Right lobe of liver (tissue), 6 donors: ENCODE results near the gene ZBTB7C. TPM values are rescaled to one million over a fixed set of nuclear protein-coding genes. Genes with fewer than 3 reads are reported as not detected.

Source experiments
- ATAC-seq, 4 donors: fragments of 200-7000 bp; cut with Tn5 transposase; one replicate each; pipeline ENCODE4 v1.9.1; 2020; ENCODE audit warnings: mild to moderate bottlenecking in 4 of 4, moderate library complexity in 4 of 4
- DNase-seq, 3 donors: peaks; one replicate each; pipeline ENCODE4 v3.0.0-alpha.2; 2020
- H3K27ac ChIP-seq, 3 donors: fragments of 200-600 bp; one replicate each; pipeline ENCODE4 v1.8.0; 2022
- H3K27me3 ChIP-seq, 2 donors: fragments of 200-600 bp; one replicate each; pipeline ENCODE4 v1.8.0; 2022
- H3K36me3 ChIP-seq, 4 donors: fragments of 200-600 bp; sonication (generic) in 1 of 4; one replicate each; pipeline versions ENCODE4 v1.5.1 to v1.8.0; 2017 to 2022; ENCODE audit warnings: control low read depth in 1 of 4
- H3K4me1 ChIP-seq, 4 donors: fragments of 200-600 bp; sonication (generic) in 1 of 4; one replicate each; pipeline versions ENCODE4 v1.5.1 to v1.8.0; 2017 to 2022; ENCODE audit warnings: control low read depth in 1 of 4
- H3K4me3 ChIP-seq, 3 donors: fragments of 200-600 bp; one replicate each; pipeline ENCODE4 v1.8.0; 2022
- H3K9me3 ChIP-seq, 4 donors: fragments of 200-600 bp; sonication (generic) in 1 of 4; one replicate each; pipeline versions ENCODE4 v1.5.1 to v1.8.0; 2017 to 2022; ENCODE audit warnings: control low read depth in 1 of 4
- POLR2A ChIP-seq: fragments of 450-650 bp; IDR thresholded peaks from one replicate; pipeline ENCODE4 v1.6.1; 2017; ENCODE audit warnings: antibody characterized with exemption, mild to moderate bottlenecking
- WGBS: methylation state at CpG from one replicate; pipeline ENCODE4 v1.1.6; 2018; ENCODE audit warnings: low coverage, low lambda C conversion rate; ENCODE audit not compliant: insufficient coverage; ENCODE audit errors: missing lambda C conversion rate; 5-methylcytosine and 5-hydroxymethylcytosine counted together
- intact Hi-C, 2 donors: fragments of 100-400 bp; cut with DNase I; formaldehyde crosslinking; loops; one replicate each; pipeline versions ENCODE4 v1.11.2 to v1.14.1; 2022
- total RNA-seq, 6 experiments: library from RNA; depleted of rRNA in 2 of 6; stranded (reverse); fragments of >200 nt in 2 of 6; fragmentation: NEBNext Ultra II Directional in 3 of 6; extraction: Animal tissue kit (Norgen Biotek cat#: 25700) in 3 of 6; gene quantifications; one replicate each; pipeline versions ENCODE4 v1.1.0 to v1.2.4, GENCODE V29; 2016 to 2023
- TF ChIP-seq, protein P1 (sequence below), 4 donors: fragments of 200-600 bp in 3 of 4; fragments of 450-650 bp in 1 of 4; IDR thresholded peaks; one replicate each; pipeline versions ENCODE4 v1.5.1 to v1.8.0; 2016 to 2022; ENCODE audit warnings: antibody characterized with exemption in 4 of 4, mild to moderate bottlenecking in 2 of 4
- donor health status: DM: no; HTN: yes; CAD: no.
- donor health status: DM: no; HTN: no; CAD: no.
- donor health status: DM: no; HTN: no; CAD: no.
- donor health status: DM: no; HTN: yes; CAD: no.
- donor health status: DM: no; HTN: yes; CAD: no.

The ZBTB7C gene
- total RNA-seq, 6 experiments from 2014 or later = 1.1 to 1.7 (median 1.3) TPM

GRCh38 chr18:48079885-48080284, 329.3 kb downstream of the ZBTB7C start:
- Histone ChIP-seq H3K36me3 (no peaks in the 10 kb centered on the region), H3K4me3 (no peak overlapping the region), H3K9me3 (no peaks in the 10 kb centered on the region), H3K27me3 (no peaks in the 10 kb centered on the region), H3K27ac (no peak overlapping the region), H3K4me1 (no peaks in the 10 kb centered on the region)
- no CpG with 5 or more reads among the region's 5 CpGs for WGBS
- intact Hi-C loops = no loop called here
- TF ChIP-seq POLR2A = no peak
- TF ChIP-seq, protein P1, sequence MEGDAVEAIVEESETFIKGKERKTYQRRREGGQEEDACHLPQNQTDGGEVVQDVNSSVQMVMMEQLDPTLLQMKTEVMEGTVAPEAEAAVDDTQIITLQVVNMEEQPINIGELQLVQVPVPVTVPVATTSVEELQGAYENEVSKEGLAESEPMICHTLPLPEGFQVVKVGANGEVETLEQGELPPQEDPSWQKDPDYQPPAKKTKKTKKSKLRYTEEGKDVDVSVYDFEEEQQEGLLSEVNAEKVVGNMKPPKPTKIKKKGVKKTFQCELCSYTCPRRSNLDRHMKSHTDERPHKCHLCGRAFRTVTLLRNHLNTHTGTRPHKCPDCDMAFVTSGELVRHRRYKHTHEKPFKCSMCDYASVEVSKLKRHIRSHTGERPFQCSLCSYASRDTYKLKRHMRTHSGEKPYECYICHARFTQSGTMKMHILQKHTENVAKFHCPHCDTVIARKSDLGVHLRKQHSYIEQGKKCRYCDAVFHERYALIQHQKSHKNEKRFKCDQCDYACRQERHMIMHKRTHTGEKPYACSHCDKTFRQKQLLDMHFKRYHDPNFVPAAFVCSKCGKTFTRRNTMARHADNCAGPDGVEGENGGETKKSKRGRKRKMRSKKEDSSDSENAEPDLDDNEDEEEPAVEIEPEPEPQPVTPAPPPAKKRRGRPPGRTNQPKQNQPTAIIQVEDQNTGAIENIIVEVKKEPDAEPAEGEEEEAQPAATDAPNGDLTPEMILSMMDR (IDR thresholded peaks at IDR 0.05) = no peak
- ATAC-seq (no peak), DNase-seq (no peak)

GRCh38 chr18:48078448-48078847, 330.7 kb downstream of the ZBTB7C start:
- DNase-seq (no peak), ATAC-seq (no peak)
- H3K27ac ChIP-seq = no peak overlapping the region
- intact Hi-C loops = no loop called here
- WGBS = 100% methylated on average over 2 of the region's 4 CpGs
- H3K4me3 ChIP-seq = no peak overlapping the region
- no peaks in the 10 kb centered on the region for H3K36me3 ChIP-seq
- H3K27me3 ChIP-seq = no peaks in the 10 kb centered on the region
- TF ChIP-seq, protein P1 (IDR thresholded peaks at IDR 0.05) = no peak
- no peak for TF ChIP-seq POLR2A
- H3K4me1 ChIP-seq = no peaks in the 10 kb centered on the region
- H3K9me3 ChIP-seq = no peaks in the 10 kb centered on the region

- H3K4me3 ChIP-seq = no peak overlapping the region
- H3K9me3 ChIP-seq = no peaks in the 10 kb centered on the region
- TF ChIP-seq, protein P1 (IDR thresholded peaks at IDR 0.05) = no peak
- no peak for TF ChIP-seq POLR2A
- WGBS = 88% methylated on average over 7 of the region's 8 CpGs
- no peaks in the 10 kb centered on the region for H3K27me3 ChIP-seq
- no peaks in the 10 kb centered on the region for H3K4me1 ChIP-seq
- no peaks in the 10 kb centered on the region for H3K36me3 ChIP-seq
- DNase-seq (no peak), ATAC-seq (no peak)
- intact Hi-C loops = no loop called here
- H3K27ac ChIP-seq = no peak overlapping the region
These were observed 331.9 kb downstream of the ZBTB7C start for GRCh38 chr18:48077291-48077690.

DNA sequence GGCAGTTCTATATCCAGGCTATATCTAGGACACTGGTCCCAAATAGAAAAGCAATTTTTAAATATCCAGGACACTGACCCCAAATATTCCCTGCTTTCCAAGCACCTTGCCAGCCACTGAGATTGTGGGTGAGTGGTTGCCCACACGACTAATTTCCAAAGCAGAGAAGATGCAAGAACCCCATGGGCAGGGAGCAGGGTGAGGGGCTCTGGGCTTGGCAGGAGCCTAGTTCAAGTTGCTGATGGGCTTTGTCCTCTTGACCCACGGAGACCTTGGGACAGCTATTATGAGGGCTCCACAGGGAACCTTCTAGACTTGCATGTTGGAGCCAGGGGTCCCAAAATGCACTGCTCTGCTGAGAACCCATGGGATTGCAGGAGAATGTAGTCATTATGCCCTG, 332.7 kb downstream of the ZBTB7C start:
- WGBS = 100% methylated on average over 1 of the region's 2 CpGs
- H3K9me3 ChIP-seq = no peaks in the 10 kb centered on the region
- TF ChIP-seq POLR2A = no peak
- TF ChIP-seq, protein P1 (IDR thresholded peaks at IDR 0.05) = no peak
- no peak overlapping the region for H3K27ac ChIP-seq
- no peak overlapping the region for H3K4me3 ChIP-seq
- no peaks in the 10 kb centered on the region for H3K36me3 ChIP-seq
- H3K27me3 ChIP-seq = no peaks in the 10 kb centered on the region
- no peak for DNase-seq
- ATAC-seq = no peak
- intact Hi-C loops = no loop called here
- no peaks in the 10 kb centered on the region for H3K4me1 ChIP-seq

DNA sequence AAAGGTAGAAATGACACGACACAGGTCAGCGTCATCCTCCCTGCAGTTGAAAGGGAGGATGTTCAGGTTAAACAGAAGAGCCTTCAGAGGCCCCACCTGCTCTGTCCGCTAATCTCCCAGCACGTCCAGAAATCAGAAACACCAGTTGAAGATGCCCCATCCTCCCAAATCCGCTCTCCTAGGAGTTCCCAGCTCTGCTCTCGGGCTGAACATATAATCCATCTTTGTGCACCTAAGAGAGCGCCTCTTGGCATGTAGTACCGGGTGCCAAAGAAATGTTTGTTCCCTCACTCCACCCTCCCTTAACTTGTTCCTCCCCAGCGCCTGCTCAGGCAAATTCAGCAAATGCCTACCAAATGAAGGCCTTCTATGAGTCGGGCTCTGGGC, 333.5 kb downstream of the ZBTB7C start:
- no peaks in the 10 kb centered on the region for H3K9me3 ChIP-seq
- intact Hi-C loops = no loop called here
- 87% methylated on average over 3 of the region's 10 CpGs for WGBS
- H3K27ac ChIP-seq = no peak overlapping the region
- no peaks in the 10 kb centered on the region for H3K36me3 ChIP-seq
- TF ChIP-seq POLR2A = no peak
- ATAC-seq (no peak), DNase-seq (no peak)
- H3K27me3 ChIP-seq = no peaks in the 10 kb centered on the region
- no peaks in the 10 kb centered on the region for H3K4me1 ChIP-seq
- no peak overlapping the region for H3K4me3 ChIP-seq
